ENCODE measurements around the gene ARAP1. TPM values are rescaled to one million over a fixed set of nuclear protein-coding genes. Genes with fewer than 3 reads are reported as not detected.

The ARAP1 gene
- total and polyA plus RNA-seq, 2 of the 8 experiments (the other 6 are each of a cell fraction or from before 2014, with no cell fraction given) = 25.7 to 61.6 TPM

DNA sequence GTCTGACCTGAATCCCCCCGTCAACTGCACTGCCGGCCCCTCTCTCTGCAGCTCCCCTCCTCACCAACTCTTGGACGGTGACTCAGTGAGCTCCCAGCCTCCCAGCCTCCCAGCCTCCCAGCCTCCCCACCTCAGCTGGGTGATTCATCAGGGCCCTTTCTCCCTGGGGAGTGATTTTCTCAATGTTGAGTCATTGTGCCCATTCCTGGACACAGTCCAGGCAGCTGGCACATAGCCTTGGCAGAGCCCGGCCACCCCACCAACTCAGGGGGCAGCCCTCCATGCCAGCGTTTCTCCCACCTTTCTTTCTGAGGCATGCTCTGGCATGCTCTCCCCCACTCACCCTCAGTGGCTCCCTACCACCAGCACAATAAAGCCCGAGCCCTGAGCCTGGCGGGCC is 108.7 kb downstream of the ARAP1 start:
- H3K79me1 ChIP-seq (ENCODE audit: low read depth, low read length) = no peaks in the 10 kb centered on the region
- H4K5ac ChIP-seq (ENCODE audit: insufficient read length, low read depth, low read length) = no peak overlapping the region
- H3K4ac ChIP-seq (replicated peaks; ENCODE audit: insufficient read length, low read depth, low read length) = no peak overlapping the region
- no peak overlapping the region for H4K91ac ChIP-seq (replicated peaks; ENCODE audit: insufficient read length, low read length)
- H3K4me1 ChIP-seq (replicated peaks in 1 of 4; ENCODE audit: control insufficient read depth in 3 of 4, insufficient read depth in 4 of 4, low read length in 3 of 4) = peaks cover 0 to 2% (median 0%) of the 10 kb centered on the region in 4 experiments; a peak in 1 of 7 replicates
- no peak overlapping the region for H2BK5ac ChIP-seq (ENCODE audit: low read depth, low read length)
- no peaks in the 10 kb centered on the region for H3K79me2 ChIP-seq (ENCODE audit: control insufficient read depth in 1 of 2, insufficient read depth in 2 of 2, low read length in 2 of 2)
- H4K8ac ChIP-seq (ENCODE audit: extremely low read depth, insufficient read depth, low read length) = no peak overlapping the region
- no peak overlapping the region for H2BK20ac ChIP-seq (ENCODE audit: low read length)
- H3K23ac ChIP-seq (ENCODE audit: insufficient read length) = no peak overlapping the region
- no peak overlapping the region for H3K56ac ChIP-seq (replicated peaks; ENCODE audit: insufficient read length, low read depth, low read length)
- peaks cover 16 to 49% (median 36%) of the 10 kb centered on the region in 4 experiments for H3K27me3 ChIP-seq (replicated peaks in 1 of 4; ENCODE audit: control insufficient read depth in 3 of 4, extremely low read depth in 1 of 4, insufficient read depth in 3 of 4, low read length in 3 of 4)
- H3K36me3 ChIP-seq (ENCODE audit: control insufficient read depth in 2 of 4, insufficient read depth in 4 of 4, low read length in 3 of 4) = no peaks in the 10 kb centered on the region
- DNase-seq (ENCODE audit: low read depth in 1 of 2, low spot score in 2 of 2) (no peak), FAIRE-seq (no peak)
- no peak overlapping the region for H3K14ac ChIP-seq (ENCODE audit: insufficient read length)
- H2BK15ac ChIP-seq (ENCODE audit: low read length) = 0 out of 2 replicates have a peak overlapping the region, but pooled peaks have one; percentile 65
- peaks cover 10% of the 10 kb centered on the region; the same call in 1 of the 2 replicates for H3K23me2 ChIP-seq (ENCODE audit: low read depth, low read length)
- POLR2A ChIA-PET (ENCODE audit: partially characterized antibody) = interaction anchor here (1.0 to 1.5 kb wide), 3 partner anchors 30 to 735 kb away, joined by 3 to 5 read pairs (median 3); no protein-coding TSS in a partner anchor
- H2BK12ac ChIP-seq (ENCODE audit: low read depth, low read length) = peak overlapping the region; percentile 87; the same call in 1 of the 2 replicates
- 83% methylated on average over 6 of the region's 7 CpGs; no CpG with 5 or more reads in 1 of the 2 experiments for WGBS, 2 experiments (ENCODE audit: extremely low coverage in 1 of 2, insufficient coverage in 1 of 2, insufficient read length in 1 of 2, insufficient replicate concordance in 2 of 2, low coverage in 1 of 2, low lambda C conversion rate in 2 of 2, missing lambda C conversion rate in 1 of 2)
- H3K4me2 ChIP-seq (ENCODE audit: insufficient read depth in 1 of 2, low read depth in 2 of 2, low read length in 2 of 2) = peak overlapping the region; percentile 58 to 97; a peak in 3 of 4 replicates
- H3K18ac ChIP-seq (ENCODE audit: extremely low read depth, low read length) = peak overlapping the region; percentile 90; the same call in 1 of the 2 replicates
- H2AK5ac ChIP-seq (ENCODE audit: low read depth, low read length) = no peak overlapping the region
- no peak overlapping the region for H2BK120ac ChIP-seq (replicated peaks; ENCODE audit: low read depth, low read length)
- CTCF ChIA-PET (ENCODE audit: partially characterized antibody) = interaction anchor here (0.9 to 39.6 kb wide), 19 partner anchors 8 to 56 kb away, joined by 3 to 624 read pairs (median 5); partner anchors contain the start of gene PDE2A
- H2AFZ ChIP-seq (ENCODE audit: low read length) = no peak overlapping the region
- no peak overlapping the region for H3K9ac ChIP-seq (replicated peaks in 1 of 4; ENCODE audit: extremely low read depth in 1 of 4, low read depth in 3 of 4, low read length in 3 of 4)
- no peaks in the 10 kb centered on the region for H3K9me3 ChIP-seq (ENCODE audit: insufficient read depth in 2 of 2, low read depth in 1 of 2, low read length in 1 of 2)
- peaks cover 0 to 7% of the 10 kb centered on the region in 2 experiments for H4K20me1 ChIP-seq (replicated peaks in 1 of 2; ENCODE audit: control insufficient read depth in 1 of 2, insufficient read depth in 2 of 2, low read length in 2 of 2)
- H3K27ac ChIP-seq (ENCODE audit: low read depth, low read length) = no peak overlapping the region
- 0 out of 8 replicates have a peak overlapping the region, but pooled peaks of 1 of the 4 experiments have one; percentile 34 for H3K4me3 ChIP-seq (ENCODE audit: extremely low read depth in 1 of 4, insufficient read depth in 2 of 4, low read depth in 3 of 4, low read length in 4 of 4)

All from H1 (cell line).